GM12801 (cell line): ENCODE results near the gene EEF2KMT.
"Not testable (repeated sequence)": the region's sequence is repeated elsewhere in the genome, so short reads cannot be mapped to it uniquely, and the experiment has no call there.

Experiments used
- CTCF ChIP-seq: IDR thresholded peaks from one replicate; pipeline ENCODE4 v1.5.1; 2011; ENCODE audit warnings: control low read depth; ENCODE audit not compliant: insufficient read length; ENCODE audit errors: extremely low read depth

Gene EEF2KMT

GRCh38 chr16:5097470-5098220 is at the start of gene EEF2KMT:
EEF2KMT (minus strand) TSS chr16:5097795; CDS start chr16:5097739, 56 bp downstream.
- not testable (repeated sequence) for TF ChIP-seq CTCF

GRCh38 chr16:5143761-5144620 is 46.4 kb upstream of the EEF2KMT start:
- TF ChIP-seq CTCF: no peak

GRCh38 chr16:5108505-5109158 is 11.0 kb upstream of the EEF2KMT start:
- TF ChIP-seq CTCF: no peak

- TF ChIP-seq CTCF: no peak
Observed at GRCh38 chr16:5078626-5079025, 19.0 kb downstream of the EEF2KMT start.

GRCh38 chr16:5077304-5077703 is 20.3 kb downstream of the EEF2KMT start:
- TF ChIP-seq CTCF: no peak

GRCh38 chr16:5075637-5076036 is 22.0 kb downstream of the EEF2KMT start:
- TF ChIP-seq CTCF: no peak

- TF ChIP-seq CTCF: no peak
Observed at GRCh38 chr16:5073279-5073629, 24.3 kb downstream of the EEF2KMT start.
